Adrenal gland (tissue), 5 donors: ENCODE data around the gene CMIP.

Experiments
- POLR2A ChIP-seq, 2 donors: fragments of 450-650 bp; IDR thresholded peaks; one replicate each; pipeline ENCODE4 v1.6.1; 2017; ENCODE audit warnings: antibody characterized with exemption in 2 of 2, mild to moderate bottlenecking in 2 of 2, moderate library complexity in 1 of 2
- TF ChIP-seq, protein P1 (sequence below), 6 experiments: fragments of 450-650 bp in 4 of 6; fragments of 200-600 bp in 2 of 6; sonication (generic) in 1 of 6; IDR thresholded peaks; 1 replicate in 5 of 6; 2 replicates in 1 of 6; pipeline versions ENCODE4 v1.5.1 to v1.8.0; 2016 to 2021; ENCODE audit warnings: antibody characterized with exemption in 6 of 6, mild to moderate bottlenecking in 2 of 6, moderate library complexity in 1 of 6
- donor health status: DM: no; HTN: no; CAD: no.

DNA sequence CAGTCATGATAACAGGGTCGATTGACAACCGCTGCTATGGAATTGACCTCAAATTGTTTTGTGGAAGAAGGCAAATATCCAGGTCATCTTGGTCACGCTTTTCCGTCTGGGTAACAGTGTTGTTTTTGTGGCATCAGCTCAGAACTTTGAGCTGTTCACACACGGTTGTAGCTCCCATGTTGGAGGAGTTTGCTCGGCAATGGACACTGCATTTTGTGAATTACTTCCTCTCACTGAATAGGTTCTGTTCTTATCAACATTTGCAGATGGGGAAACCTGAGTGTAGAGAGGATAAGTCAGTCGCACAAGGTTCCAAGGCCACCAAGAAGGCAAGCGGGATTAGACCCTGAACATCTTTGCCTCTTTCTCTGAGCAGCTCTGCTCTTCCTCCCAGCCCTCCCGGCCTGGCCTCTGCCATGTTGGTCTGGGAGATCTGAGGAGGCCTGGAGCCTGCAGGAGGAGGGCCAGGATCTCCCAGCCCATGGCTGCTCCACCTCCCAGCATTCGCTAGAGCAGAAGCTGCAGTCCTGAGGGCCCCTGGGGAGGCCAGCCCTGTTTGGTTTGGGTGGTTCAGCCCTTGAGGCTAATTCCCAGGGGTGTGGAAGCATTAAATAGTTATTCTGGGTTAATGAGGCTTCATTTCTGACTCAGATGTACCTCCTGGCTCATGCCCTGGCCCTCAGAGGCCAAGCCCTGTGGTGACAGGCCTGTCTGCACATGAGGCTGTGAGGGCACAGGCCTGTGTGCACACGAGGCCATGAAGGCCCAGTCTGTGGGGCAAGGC, 180.3 kb downstream of the CMIP start:
- no peak for TF ChIP-seq POLR2A (IDR thresholded peaks at IDR 0.05)
- TF ChIP-seq, protein P1, sequence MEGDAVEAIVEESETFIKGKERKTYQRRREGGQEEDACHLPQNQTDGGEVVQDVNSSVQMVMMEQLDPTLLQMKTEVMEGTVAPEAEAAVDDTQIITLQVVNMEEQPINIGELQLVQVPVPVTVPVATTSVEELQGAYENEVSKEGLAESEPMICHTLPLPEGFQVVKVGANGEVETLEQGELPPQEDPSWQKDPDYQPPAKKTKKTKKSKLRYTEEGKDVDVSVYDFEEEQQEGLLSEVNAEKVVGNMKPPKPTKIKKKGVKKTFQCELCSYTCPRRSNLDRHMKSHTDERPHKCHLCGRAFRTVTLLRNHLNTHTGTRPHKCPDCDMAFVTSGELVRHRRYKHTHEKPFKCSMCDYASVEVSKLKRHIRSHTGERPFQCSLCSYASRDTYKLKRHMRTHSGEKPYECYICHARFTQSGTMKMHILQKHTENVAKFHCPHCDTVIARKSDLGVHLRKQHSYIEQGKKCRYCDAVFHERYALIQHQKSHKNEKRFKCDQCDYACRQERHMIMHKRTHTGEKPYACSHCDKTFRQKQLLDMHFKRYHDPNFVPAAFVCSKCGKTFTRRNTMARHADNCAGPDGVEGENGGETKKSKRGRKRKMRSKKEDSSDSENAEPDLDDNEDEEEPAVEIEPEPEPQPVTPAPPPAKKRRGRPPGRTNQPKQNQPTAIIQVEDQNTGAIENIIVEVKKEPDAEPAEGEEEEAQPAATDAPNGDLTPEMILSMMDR (IDR thresholded peaks at IDR 0.05): no peak
